ENCODE results near the gene LANCL2.

DNA sequence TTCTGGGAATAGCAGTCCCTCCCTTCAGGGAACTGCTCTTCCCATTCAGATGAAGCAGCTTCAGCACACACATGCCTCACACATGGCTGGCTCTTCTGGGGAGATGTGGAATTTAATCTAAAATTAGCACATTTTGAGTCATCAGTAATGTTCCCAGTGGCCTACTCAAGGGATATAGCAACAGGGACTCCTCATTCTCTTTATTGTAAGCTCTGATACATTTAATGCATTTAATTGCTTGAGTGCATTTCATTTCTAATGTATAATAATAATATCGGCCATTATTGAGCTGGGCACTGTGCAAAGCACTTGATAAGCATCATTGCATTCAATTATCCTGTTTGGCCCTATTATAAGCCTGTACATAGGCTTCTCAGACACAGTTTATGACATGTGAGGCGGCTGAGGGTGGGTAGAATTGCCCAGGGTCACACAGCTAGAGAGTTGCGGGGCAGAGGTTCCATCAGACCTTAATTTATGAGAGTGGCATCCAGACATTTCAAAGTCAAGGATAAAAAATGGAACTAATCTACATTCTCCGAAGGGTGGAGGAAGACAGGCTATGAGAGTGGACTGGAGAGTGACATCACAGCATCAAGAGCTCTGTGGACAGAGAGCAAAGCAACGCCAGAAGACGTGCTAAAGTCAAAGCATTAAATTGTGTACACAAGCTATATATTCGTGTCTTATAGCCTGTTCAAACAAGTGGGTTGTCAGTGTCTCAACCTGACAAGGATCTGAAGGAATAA, 76.8 kb downstream of the LANCL2 start:
- TF ChIP-seq POLR2A (IDR thresholded peaks at IDR 0.05; ENCODE audit: low read depth, low read length): no peak
- TF ChIP-seq, protein P1, sequence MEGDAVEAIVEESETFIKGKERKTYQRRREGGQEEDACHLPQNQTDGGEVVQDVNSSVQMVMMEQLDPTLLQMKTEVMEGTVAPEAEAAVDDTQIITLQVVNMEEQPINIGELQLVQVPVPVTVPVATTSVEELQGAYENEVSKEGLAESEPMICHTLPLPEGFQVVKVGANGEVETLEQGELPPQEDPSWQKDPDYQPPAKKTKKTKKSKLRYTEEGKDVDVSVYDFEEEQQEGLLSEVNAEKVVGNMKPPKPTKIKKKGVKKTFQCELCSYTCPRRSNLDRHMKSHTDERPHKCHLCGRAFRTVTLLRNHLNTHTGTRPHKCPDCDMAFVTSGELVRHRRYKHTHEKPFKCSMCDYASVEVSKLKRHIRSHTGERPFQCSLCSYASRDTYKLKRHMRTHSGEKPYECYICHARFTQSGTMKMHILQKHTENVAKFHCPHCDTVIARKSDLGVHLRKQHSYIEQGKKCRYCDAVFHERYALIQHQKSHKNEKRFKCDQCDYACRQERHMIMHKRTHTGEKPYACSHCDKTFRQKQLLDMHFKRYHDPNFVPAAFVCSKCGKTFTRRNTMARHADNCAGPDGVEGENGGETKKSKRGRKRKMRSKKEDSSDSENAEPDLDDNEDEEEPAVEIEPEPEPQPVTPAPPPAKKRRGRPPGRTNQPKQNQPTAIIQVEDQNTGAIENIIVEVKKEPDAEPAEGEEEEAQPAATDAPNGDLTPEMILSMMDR (conservative IDR thresholded peaks at IDR 0.05; ENCODE audit: low read depth, low read length): no peak
- no peak for TF ChIP-seq RAD21 (IDR thresholded peaks at IDR 0.05; ENCODE audit: low read length)

All from IMR-90 (cell line).